BE2C (cell line): ENCODE measurements around the gene MMUT. TPM values are rescaled to one million over a fixed set of nuclear protein-coding genes. Genes with fewer than 3 reads are reported as not detected.
A peak's percentile ranks its signal among the peaks of the same experiment; 100 is the strongest.

Experiments
- DNase-seq: peaks from one replicate; pipeline ENCODE4 v3.0.0-alpha.2; 2020
- H3K27me3 ChIP-seq: fragments of 250-450 bp; sonication (Bioruptor Pico); 2 replicates; pipeline ENCODE4 v1.5.1; 2020; ENCODE audit warnings: mild to moderate bottlenecking
- H3K36me3 ChIP-seq: fragments of 250-450 bp; sonication (Bioruptor Pico); 2 replicates; pipeline ENCODE4 v1.5.1; 2020; ENCODE audit warnings: mild to moderate bottlenecking
- H3K4me1 ChIP-seq: fragments of 250-450 bp; sonication (Bioruptor Pico); 2 replicates; pipeline ENCODE4 v1.5.1; 2020
- H3K4me3 ChIP-seq: 2 replicates; pipeline ENCODE4 v1.5.1; 2011; ENCODE audit warnings: low read depth, low read length
- H3K9me3 ChIP-seq: fragments of 250-450 bp; sonication (Bioruptor Pico); 2 replicates; pipeline ENCODE4 v1.5.1; 2020
- polyA plus RNA-seq: library from polyadenylated mRNA; unstranded; fragments of >200 nt; gene quantifications from one replicate; pipeline ENCODE4 v1.2.1, GENCODE V29; 2012; ENCODE audit warnings: low read depth, missing spikeins; ENCODE audit not compliant: insufficient read length, insufficient read depth
- TF ChIP-seq, protein P1 (sequence below): IDR thresholded peaks from 2 replicates; pipeline ENCODE4 v1.5.1; 2012; ENCODE audit warnings: mild to moderate bottlenecking, low read depth, low read length

The MMUT gene
- polyA plus RNA-seq = 18.8 TPM

- Histone ChIP-seq H3K4me3 (peak within 1 kb of the TSS; percentile 93), H3K9me3 (no peaks in the 10 kb centered on the region), H3K36me3 (no peaks in the 10 kb centered on the region), H3K27me3 (no peaks in the 10 kb centered on the region), H3K4me1 (no peaks in the 10 kb centered on the region)
- DNase-seq = peak; percentile 93
- TF ChIP-seq, protein P1, sequence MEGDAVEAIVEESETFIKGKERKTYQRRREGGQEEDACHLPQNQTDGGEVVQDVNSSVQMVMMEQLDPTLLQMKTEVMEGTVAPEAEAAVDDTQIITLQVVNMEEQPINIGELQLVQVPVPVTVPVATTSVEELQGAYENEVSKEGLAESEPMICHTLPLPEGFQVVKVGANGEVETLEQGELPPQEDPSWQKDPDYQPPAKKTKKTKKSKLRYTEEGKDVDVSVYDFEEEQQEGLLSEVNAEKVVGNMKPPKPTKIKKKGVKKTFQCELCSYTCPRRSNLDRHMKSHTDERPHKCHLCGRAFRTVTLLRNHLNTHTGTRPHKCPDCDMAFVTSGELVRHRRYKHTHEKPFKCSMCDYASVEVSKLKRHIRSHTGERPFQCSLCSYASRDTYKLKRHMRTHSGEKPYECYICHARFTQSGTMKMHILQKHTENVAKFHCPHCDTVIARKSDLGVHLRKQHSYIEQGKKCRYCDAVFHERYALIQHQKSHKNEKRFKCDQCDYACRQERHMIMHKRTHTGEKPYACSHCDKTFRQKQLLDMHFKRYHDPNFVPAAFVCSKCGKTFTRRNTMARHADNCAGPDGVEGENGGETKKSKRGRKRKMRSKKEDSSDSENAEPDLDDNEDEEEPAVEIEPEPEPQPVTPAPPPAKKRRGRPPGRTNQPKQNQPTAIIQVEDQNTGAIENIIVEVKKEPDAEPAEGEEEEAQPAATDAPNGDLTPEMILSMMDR = no peak
Observed at GRCh38 chr6:49462927-49463611, at the start of gene MMUT, which contains the start of gene CENPQ. MMUT (minus strand) TSS chr6:49463253; CDS start chr6:49459466, 3,787 bp downstream. CENPQ (plus strand) TSS chr6:49463370; CDS start chr6:49470177, 6,807 bp downstream.

GRCh38 chr6:49509342-49509741 lies 46.3 kb upstream of the MMUT start:
- H3K9me3 ChIP-seq = no peaks in the 10 kb centered on the region
- H3K4me3 ChIP-seq = no peak overlapping the region
- TF ChIP-seq, protein P1 = no peak
- H3K4me1 ChIP-seq = no peaks in the 10 kb centered on the region
- H3K36me3 ChIP-seq = no peaks in the 10 kb centered on the region
- no peak for DNase-seq
- H3K27me3 ChIP-seq = peaks cover 10% of the 10 kb centered on the region; the same call in 1 of the 2 replicates

DNA sequence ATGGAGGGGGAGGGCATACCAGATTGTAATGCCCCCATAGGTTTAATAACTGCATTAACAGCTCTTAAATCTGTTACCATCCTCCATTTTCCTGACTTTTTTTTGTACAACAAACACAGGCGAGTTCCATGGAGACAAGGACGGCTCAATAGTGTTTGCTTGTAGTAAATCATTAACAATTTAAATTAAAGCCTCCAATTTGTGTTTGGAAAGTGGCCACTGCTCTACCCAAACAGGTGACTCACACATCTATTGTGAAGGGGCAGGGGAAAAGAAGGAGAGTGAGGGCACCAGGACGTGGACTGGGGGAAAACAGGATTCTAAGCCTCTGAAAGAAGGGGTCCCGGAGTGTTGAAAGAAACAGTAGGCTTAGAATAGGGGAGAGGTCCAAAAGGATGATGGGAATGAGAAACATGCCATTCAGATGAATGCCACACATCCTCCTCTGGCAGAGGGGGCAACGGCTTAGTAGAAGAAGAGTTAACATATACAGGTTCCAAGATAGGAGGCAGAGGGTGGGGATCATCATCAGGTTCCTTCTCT lies 43.6 kb upstream of the MMUT start:
- DNase-seq = no peak
- H3K4me3 ChIP-seq = no peak overlapping the region
- TF ChIP-seq, protein P1 = no peak
- H3K36me3 ChIP-seq = no peaks in the 10 kb centered on the region
- H3K9me3 ChIP-seq = no peaks in the 10 kb centered on the region
- H3K4me1 ChIP-seq = no peaks in the 10 kb centered on the region
- H3K27me3 ChIP-seq = no peaks in the 10 kb centered on the region

DNA sequence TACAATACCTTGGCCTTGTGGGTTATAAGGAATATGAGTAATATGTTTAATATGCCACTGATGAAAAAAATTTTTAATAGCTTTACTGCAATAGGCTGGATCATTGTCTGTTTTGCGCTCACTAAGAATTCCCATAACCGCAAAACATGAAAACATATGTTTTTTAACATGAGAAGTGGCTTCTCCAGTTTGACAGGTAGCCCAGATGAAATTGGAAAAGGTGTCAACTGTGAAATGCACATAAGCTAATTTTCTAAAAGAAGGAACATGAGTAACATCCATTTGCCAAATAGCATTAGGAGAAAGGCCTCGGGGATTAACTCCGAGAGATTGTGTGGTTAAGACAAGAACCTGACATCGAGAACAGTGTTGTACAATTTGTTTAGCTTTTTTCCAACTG lies 41.6 kb upstream of the MMUT start:
- TF ChIP-seq, protein P1 = no peak
- no peak overlapping the region for H3K4me3 ChIP-seq

DNA sequence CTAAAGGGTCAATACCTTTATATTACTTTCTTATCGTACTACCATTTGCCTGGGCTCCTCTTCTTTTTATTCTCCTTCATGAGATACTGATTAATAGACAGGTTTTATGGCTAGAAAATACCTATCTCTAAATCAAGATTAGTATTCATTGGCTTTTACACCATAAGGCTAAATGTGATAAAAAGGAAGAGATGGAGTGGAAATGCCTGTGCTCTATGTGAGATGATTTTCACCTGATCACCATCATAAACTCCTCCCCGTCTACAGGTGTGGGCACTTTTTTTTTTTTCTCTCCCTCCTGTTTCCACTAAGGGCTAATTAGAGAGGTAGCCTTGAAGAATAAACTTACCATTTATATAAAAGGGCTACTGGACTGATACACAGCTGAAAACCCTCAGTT lies 36.6 kb upstream of the MMUT start, which contains the start of gene GLYATL3:
TSS of gene GLYATL3 (plus strand) at position 301 of the 400 bp plus-strand sequence. CDS start 12,068 bp downstream, outside the sequence.
- DNase-seq = no peak
- TF ChIP-seq, protein P1 = no peak
- Histone ChIP-seq H3K27me3 (peaks cover 19% of the 10 kb centered on the region), H3K4me3 (no peak within 1 kb of the TSS), H3K36me3 (no peaks in the 10 kb centered on the region), H3K4me1 (no peaks in the 10 kb centered on the region), H3K9me3 (no peaks in the 10 kb centered on the region)

More for the DNA sequence above, 41.6 kb upstream of the MMUT start:
- no peaks in the 10 kb centered on the region for H3K36me3 ChIP-seq
- H3K9me3 ChIP-seq = no peaks in the 10 kb centered on the region
- H3K4me1 ChIP-seq = no peaks in the 10 kb centered on the region
- H3K27me3 ChIP-seq = no peaks in the 10 kb centered on the region
- DNase-seq = no peak

- TF ChIP-seq, protein P1 = no peak
- DNase-seq = no peak
- no peaks in the 10 kb centered on the region for H3K9me3 ChIP-seq
Observed at GRCh38 chr6:49499126-49499525, 36.1 kb upstream of the MMUT start.

More at GRCh38 chr6:49499126-49499525, 36.1 kb upstream of the MMUT start:
- H3K4me3 ChIP-seq = no peak overlapping the region
- no peaks in the 10 kb centered on the region for H3K36me3 ChIP-seq
- H3K4me1 ChIP-seq = no peaks in the 10 kb centered on the region
- H3K27me3 ChIP-seq = peaks cover 19% of the 10 kb centered on the region
